HL-60/S4 (cell line): ENCODE measurements around the gene RHAG.
"Not testable (repeated sequence)": the region's sequence is repeated elsewhere in the genome, so short reads cannot be mapped to it uniquely, and the experiment has no call there.

Experiments used
- in situ Hi-C: fragments of 300-500 bp; cut with MboI; formaldehyde crosslinking; loops from 2 replicates; pipeline ENCODE4 v1.14.3; 2022; ENCODE audit warnings: low sequenced_read_pairs

RHAG gene

DNA sequence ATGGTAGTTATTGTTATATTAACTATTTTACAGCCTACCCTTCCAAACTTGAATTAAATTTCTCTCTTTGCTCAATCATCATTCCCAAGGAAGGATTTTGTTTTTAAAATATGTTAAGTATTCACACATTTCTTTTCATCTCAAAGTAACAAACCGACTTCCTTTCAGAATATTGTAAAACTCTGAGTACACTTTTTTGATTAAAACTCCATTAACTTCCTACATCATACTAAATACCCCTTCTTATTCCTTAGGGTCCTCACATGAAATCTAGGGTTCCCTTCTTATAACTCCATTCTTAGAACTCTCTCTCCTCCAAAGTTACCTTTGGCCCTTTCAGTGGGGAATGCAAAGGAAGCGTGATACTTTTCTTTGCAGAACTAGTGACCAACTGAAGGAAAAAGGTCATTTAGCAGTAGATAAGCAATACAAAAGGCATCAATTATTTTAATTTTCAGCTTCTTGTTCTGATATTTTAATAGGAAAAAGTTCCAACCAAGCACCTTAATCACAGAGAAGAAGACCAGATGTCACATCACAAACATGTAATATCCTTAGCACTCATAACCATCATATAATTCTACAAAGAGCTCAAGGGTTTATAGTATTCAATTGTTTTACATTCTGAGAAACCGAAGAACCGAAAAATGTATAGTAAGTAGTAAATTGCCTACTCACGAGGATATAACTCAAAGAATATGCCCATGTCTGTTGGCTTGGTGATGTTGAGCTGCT lies 494 bp downstream of the RHAG start:
- in situ Hi-C loops, result no loop called here

DNA sequence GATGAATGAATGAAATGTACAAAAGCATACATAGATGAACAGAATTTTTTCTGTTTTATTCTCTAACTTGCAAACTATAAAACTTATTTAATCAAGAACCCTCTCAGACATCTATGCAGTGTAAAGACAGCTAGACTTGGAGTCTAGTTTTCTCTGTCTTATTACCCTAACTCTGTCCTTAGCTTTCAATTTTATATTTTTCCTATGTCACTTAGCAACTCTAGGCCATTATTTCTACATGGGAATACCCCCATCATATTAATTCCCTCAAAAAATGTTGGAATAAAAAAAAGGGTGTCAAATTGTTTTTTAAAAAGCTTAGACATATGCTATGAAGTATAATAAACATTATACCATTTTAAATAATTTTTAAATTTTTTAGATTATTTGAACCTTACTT lies 1.2 kb downstream of the RHAG start:
- in situ Hi-C loops, result no loop called here

DNA sequence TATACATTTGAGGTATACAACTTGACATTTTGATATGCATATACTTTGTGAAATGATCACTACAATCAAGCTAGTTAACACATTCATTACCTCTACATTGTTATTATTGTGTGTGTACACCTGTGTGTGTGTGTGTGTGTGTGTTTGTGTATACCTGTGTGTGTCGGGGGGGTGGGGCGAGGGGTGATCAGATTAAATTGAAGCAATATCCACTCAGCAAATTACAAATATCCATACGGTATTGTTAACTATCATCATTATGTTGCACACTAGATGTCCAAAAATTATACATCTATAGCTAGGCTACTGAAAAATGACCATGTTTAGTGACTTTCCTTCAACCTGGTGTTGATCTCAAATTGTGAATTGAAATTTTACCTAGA lies 1.8 kb downstream of the RHAG start:
- in situ Hi-C loops, result no loop called here

DNA sequence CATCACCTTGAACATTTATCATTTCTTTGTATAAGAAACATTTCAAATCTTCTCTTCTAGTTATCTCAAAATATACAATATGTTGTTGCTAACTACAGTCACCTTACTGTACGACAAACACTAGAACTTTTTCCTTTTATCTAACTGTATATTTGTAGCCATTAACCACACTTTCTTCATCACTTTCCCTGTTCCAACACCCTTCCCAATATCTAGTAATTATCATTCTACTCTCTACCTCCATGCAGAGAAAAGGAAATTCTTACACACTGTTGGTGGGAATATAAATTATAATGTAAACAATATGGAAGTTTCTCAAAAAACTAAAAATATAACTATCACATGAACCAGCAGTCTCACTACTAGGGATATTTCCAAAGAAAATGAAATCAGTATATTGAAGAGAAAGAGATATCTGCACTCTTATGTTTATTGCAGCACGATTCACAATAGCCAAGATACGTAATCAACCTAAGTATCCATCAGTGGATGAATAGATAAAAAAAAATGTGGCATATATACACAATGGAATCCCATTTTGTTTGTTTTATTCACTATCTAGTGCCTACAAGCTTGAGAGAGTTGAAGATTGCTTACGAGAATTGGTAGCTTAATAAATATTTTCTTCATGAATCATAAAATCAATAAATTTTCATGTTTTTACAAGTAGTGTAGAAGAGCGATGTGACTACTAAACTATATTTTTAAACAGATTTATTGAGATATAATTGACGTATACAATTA lies 2.4 kb downstream of the RHAG start:
- in situ Hi-C loops, result no loop called here

DNA sequence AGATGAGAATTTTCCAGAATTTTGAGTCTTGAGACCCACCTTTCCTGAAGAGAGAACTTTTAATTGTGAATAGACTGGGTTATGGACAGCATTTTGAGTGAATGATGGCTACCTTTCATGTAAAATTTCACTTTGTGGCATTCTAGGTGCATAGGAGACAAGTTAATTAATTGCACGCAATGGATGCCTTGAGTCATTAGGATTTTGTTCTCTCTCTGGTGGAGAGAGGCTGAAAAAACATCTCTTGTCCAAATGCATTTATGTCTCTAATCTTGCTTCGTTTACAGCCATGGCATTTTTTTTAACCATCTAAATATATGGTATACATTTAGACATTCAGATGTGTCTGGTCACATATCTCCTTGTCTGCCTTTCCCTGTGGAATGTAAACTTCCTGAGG lies 3.1 kb downstream of the RHAG start:
- in situ Hi-C loops, result no loop called here

DNA sequence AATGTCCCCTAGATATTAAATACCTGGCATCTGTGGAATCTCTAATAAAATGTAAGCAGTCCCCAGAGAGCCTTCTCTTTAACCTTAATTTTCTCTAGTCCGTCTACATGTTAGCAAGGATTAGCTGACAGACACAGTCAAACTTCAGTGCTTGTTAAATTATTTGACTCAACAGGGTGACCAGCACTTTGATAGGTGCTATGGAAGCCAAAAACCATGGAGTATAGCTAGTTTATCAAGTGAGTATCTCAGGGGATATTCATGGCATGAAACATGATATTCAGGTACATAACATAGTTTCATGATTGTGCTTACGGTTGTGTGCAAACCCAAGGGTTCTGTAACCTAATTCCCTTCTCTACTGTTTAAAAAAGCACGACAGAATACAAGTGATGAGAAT lies 3.9 kb downstream of the RHAG start:
- in situ Hi-C loops, result no loop called here

DNA sequence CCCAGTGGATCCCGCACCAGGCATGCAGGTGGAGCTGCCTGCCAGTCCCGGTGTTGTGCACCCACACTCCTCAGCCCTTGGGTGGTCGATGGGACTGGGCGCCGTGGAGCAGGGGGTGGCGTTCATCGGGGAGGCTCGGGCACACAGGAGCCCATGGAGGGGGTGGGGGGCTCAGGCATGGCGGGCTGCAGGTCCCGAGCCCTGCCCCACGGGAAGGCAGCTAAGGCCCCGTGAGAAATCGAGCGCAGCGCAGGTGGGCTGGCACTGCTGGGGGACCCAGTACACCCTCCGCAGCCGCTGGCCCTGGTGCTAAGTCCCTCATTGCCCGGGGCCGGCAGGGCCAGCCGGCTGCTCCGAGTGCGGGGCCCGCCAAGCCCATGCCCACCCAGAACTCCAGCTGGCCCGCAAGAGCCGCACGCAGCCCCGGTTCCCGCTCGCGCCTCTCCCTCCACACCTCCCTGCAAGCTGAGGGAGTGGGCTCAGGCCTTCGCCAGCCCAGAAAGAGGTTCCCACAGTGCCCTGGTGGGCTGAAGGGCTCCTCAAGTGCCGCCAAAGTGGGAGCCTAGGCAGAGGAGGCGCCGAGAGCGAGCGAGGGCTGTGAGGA lies 7.1 kb downstream of the RHAG start:
- in situ Hi-C loops, result not testable (repeated sequence)

DNA sequence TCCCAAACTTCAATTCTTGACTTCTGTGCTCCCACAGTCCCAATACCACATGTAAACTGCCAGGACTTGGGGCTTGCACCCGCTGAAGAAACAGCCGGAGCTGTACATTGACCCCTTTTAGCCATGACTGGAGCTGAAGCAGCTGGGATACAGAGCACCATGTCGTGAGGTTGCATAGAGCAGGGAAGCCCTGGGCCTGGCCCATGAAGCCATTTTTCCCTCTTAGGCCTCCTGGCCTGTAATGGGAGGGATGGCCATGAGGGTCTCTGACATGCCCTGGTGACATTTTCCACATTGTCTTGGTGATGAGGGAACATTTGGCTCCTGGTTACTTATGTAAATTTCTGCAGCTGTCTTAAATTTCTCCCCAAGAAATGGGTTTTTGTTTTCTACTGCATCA lies 9.8 kb downstream of the RHAG start:
- in situ Hi-C loops, result no loop called here

DNA sequence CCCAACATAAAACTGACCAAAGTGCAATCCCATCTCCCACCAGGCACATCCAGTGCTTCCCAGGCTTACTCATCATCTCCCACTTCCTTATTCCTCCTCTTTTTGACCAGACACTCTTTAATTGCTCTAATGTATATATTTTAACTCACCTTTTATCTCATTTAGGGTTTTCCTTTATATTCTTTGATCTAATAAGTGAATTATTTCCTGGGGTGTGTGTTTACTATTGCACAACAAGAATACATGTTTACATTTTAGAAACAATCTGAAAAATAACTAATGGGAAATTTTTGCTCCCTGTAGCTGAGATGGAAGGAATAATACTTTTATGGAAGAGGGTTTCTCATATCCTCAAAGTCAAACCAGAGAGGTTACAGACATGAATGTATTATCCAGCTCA lies 18.4 kb downstream of the RHAG start:
- in situ Hi-C loops, result loop anchor here (25.0 kb wide), 1 partner anchor 219 kb away; no protein-coding TSS in a partner anchor

DNA sequence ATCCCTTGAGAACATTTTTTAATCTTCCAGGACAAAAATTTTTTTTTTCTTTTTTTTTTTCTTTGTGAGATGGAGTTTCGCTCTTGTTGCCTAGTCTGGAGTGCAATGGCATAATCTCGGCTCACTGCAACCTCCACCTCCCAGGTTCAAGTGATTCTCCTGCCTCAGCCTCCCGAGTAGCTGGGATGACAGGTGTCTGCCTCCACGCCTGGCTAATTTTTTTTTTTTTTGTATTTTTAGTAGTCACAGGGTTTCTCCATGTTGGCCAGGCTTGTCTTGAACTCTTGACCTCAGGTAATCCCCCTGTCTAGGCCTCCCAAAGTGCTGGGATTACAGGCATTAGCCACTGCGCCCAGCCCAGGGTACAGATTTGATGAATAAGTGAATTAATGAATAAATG lies 22.5 kb downstream of the RHAG start:
- in situ Hi-C loops, result loop anchor here (25.0 kb wide), 1 partner anchor 223 kb away; no protein-coding TSS in a partner anchor

DNA sequence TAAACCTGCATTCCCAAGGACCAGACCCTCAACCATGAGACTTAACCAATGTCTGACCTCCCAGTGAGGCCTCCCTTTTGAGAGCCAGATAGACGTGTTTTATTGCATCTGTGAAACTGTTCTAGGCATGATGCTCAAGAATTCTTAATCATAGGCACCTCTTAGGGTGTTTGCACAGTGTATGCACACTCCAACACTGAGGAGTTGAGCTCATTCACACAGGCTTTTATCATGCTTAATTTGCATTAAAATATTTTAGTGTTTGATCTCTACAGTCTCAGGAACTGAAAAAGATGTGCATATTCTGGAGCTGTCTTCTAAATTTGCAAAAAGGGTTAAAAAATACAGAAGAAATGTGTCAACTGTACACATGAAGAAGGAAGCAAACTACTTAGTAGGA lies 27.4 kb downstream of the RHAG start:
- in situ Hi-C loops, result loop anchor here (25.0 kb wide), 1 partner anchor 228 kb away; no protein-coding TSS in a partner anchor

DNA sequence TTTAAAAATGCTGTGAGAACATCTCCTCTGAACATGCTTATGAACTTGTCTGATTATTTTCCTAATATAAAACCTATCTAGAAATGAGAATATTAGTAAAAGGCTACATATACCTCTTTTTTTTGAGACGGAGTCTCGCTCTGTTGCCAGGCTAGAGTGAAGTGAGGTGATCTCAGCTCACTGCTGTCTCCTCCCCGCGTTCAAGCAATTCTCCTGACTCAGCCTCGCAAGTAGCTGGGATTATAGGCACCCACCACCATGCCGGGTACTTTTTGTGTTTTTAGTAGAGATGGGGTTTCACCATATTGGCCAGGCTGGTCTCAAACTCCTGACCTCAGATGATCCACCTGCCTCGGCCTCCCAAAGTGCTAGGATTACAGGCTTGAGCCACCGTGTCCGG lies 28.4 kb downstream of the RHAG start:
- in situ Hi-C loops, result loop anchor here (25.0 kb wide), 1 partner anchor 229 kb away; no protein-coding TSS in a partner anchor

DNA sequence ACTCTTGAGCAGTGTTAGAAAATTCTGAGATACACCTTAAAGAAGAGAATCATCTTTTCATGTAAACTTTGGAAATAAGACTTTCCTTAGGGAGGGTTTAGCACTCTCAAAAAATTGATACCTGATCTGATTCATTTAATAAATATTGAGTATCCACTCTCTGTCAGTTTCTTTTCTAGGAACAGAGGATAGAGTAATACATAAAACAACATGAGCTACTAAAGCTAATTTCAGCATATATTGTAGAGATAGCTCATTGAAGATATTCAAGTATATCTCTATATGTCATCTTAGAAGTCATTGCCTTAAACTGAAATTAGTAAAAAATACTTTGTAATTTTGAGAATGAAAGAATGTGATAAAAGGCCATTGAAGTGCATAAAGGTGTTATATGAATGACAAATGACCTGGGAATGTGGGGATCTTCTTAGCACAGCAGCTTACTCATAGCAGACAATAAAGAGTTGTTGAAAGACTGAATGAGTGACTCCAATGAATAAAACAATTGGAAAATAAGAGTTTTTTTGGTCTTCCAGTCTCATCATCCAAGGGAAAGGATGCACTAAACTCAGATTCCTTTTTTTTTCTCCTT lies 29.2 kb downstream of the RHAG start:
- in situ Hi-C loops, result loop anchor here (25.0 kb wide), 1 partner anchor 230 kb away; no protein-coding TSS in a partner anchor

DNA sequence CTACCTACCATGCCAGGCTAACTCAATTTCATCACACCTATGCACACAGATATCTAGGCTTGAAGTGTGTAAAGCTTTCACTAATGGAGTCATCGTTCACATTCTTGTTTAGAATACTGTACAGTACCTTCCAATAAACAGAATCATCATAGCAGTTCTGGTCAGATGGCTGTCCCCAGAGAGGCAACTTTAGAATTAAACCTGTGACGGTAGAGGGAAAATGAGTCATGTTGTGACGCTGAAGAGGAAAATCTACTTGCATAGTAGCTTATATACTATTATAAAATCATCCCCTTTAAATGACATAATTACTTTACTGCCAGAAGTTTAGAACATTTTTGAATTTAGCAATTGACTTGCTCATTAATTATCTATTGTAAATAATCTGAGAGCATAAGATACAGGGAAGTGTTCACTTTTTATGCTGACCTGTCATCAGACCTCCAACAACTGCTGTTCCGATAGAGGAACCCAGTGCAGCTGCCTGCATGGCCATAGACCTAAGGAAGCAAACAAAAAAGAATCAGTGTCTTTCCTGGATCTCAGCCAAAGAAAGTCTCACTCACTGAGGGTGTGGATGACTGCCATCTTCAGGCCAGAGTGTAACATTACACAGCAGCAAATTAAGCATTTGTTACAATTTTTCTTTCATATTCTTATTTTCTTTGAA lies 29.8 kb downstream of the RHAG start:
- in situ Hi-C loops, result loop anchor here (25.0 kb wide), 1 partner anchor 230 kb away; no protein-coding TSS in a partner anchor

DNA sequence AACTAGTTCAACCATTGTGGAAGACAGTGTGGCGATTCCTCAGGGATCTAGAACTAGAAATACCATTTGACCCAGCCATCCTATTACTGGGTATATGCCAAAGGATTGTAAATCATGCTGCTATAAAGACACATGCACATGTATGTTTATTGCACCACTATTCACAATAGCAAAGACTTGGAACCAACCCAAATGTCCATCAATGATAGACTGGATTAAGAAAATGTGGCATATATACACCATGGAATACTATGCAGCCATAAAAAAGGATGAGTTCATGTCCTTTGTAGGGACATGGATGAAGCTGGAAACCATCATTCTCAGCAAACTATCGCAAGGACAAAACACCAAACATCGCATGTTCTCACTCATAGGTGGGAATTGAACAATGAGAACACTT lies 32.6 kb downstream of the RHAG start:
- in situ Hi-C loops, result loop anchor here (25.0 kb wide), 1 partner anchor 233 kb away; no protein-coding TSS in a partner anchor

DNA sequence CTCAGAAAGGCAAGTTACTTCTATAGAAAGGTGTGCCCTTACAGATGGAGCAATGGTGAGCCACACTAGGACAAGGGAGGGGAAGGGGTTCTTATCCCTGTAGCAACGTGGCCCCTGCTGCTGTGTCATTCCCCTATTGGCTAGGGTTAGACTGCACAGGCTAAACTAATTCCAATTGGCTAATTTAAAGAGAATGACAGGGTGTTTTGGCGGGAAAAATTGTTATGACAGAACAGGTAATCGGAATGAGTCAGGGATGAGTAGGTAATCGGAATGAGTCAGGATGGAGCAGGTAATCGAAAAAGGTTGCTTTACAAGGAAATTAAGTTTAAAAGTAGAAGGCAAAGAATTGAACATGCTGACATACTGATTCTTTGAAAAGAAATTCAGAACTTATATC lies 49.4 kb downstream of the RHAG start:
- in situ Hi-C loops, result not testable (repeated sequence)

DNA sequence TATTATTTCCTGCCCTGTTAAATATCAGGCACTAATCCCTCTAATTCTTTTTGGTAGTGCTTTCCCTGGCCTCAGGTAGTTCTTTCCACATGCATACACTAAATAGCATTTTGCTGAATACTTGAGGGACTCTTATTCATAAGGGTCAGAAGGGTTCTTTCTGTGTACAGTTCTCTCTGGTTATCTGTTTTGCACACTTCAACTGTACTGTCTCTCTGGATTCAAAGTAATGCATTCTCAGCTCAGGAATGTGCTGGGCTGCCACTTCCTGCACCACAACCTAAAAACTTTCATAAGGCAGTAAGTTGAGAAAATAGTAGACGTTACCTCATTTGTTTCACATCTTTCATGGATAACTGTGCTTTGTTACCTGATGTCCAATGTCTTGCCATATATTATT lies 54.1 kb downstream of the RHAG start:
- in situ Hi-C loops, result no loop called here

DNA sequence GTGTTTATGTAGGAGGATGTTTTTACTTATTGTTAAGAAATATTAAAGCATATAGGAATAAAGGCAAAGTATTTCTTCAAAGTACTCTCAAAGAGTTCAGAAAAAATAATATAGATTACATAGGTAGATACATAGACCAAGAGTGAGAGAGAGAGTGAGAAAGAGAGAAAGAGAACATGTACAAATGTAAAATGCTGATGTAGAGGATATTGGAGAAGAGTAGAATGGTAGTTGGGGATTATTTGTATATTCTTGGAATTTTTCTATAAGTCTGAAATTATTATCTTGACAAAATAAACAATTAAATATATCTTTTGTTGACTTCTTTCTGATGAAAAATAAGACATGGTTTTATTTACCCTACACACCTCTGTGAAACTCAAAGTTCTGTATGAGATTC lies 57.0 kb downstream of the RHAG start:
- in situ Hi-C loops, result no loop called here

DNA sequence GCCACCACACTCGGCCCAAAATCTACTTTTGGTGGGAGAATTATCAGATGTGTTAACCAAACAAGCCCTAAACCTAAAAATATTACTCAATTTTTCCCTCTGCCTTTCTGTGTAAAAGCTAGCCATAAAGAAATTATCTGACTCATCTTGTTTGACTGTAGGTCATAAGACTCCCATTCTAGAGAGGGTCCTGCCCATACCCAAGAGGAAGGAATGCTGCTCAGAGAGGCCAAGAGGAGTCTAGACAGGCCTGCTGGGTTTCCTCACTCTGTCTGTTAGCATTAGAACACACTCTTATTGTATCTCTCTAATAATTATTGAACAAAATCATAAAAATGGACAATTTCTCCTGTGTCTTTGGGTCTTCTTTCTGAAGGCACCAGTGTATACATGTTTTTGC lies 60.0 kb downstream of the RHAG start:
- in situ Hi-C loops, result no loop called here

DNA sequence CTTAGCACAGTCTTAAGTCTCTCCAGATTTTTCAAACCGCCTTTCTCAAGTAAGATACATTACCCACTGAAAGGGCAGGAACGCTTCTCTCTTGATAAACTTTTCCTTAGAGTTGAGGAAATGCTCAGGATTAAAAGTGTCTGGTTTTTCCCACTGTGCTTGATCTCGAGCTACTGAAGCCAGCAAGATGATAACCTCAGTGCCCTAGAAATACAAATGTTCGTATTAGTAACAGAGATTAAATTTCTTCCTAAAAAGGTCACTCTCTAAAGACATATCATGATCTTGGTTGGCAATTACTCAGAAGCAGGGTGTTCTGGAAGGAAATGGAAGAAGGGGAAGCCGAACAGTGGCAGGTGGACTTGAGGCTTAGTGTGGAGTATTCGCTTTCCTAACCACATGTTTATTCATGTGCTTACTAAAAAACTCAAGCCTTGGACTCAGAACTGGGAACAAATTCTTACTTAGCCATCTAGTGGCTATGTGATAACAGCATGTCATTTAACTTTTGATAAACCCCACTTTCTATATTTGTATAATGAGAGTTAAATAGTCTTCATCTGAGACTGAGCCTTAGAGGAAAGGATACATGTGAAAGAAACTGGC lies 66.1 kb downstream of the RHAG start:
- in situ Hi-C loops, result no loop called here
